GM13976 (cell line): ENCODE results near the gene VPREB3.

Experiments
- DNase-seq: peaks from one replicate; pipeline ENCODE4 v3.0.0; 2012; ENCODE audit warnings: low spot score
- CTCF ChIP-seq: IDR thresholded peaks from 2 replicates; pipeline ENCODE4 v1.5.1; 2012; ENCODE audit warnings: borderline replicate concordance, mild to moderate bottlenecking; ENCODE audit not compliant: insufficient read depth; ENCODE audit errors: extremely low read depth, missing control alignments, control extremely low read depth
- in situ Hi-C: fragments of 300-500 bp; cut with MboI; formaldehyde crosslinking; loops from one replicate; pipeline ENCODE4 v1.12.0; 2022; ENCODE audit warnings: low sequenced_read_pairs, mixed read lengths, inconsistent platforms; ENCODE audit not compliant: unreplicated experiment

VPREB3 gene

GRCh38 chr22:23764899-23765881 lies 11.0 kb upstream of the VPREB3 start:
- in situ Hi-C loops = no loop called here
- DNase-seq = no peak
- no peak for TF ChIP-seq CTCF

- no peak for TF ChIP-seq CTCF
- no peak for DNase-seq
- in situ Hi-C loops = no loop called here
Measured at GRCh38 chr22:23763954-23764353, 9.7 kb upstream of the VPREB3 start.

- in situ Hi-C loops = no loop called here
- DNase-seq = peak; percentile 64
- no peak for TF ChIP-seq CTCF
Measured at GRCh38 chr22:23763579-23763945, 9.3 kb upstream of the VPREB3 start.

GRCh38 chr22:23762842-23763578 lies 8.8 kb upstream of the VPREB3 start, which contains the start of gene C22orf15:
Gene C22orf15 (plus strand): TSS chr22:23762990. CDS start chr22:23763307, 317 bp downstream.
- TF ChIP-seq CTCF = no peak
- in situ Hi-C loops = no loop called here
- no peak for DNase-seq

- no peak for DNase-seq
- in situ Hi-C loops = no loop called here
- TF ChIP-seq CTCF = no peak
Measured at GRCh38 chr22:23760056-23760455, 5.8 kb upstream of the VPREB3 start.

GRCh38 chr22:23759566-23759965 lies 5.3 kb upstream of the VPREB3 start:
- in situ Hi-C loops = no loop called here
- no peak for TF ChIP-seq CTCF
- no peak for DNase-seq
